Cardiac muscle cell (in vitro differentiated cells and primary cell): ENCODE measurements around the gene MICALL2. TPM values are rescaled to one million over a fixed set of nuclear protein-coding genes. Genes with fewer than 3 reads are reported as not detected.

Source experiments
- DNase-seq, 2 donors: peaks; one replicate each; pipeline versions ENCODE4 v3.0.0 to v3.0.0-alpha.2; 2010 to 2017; ENCODE audit warnings: low read depth in 1 of 2, low spot score in 1 of 2
- H3K27ac ChIP-seq: fragments of 200-600 bp; sonication (generic); 2 replicates; pipeline ENCODE4 v1.5.1; 2016
- H3K27me3 ChIP-seq: fragments of 200-600 bp; sonication (generic); 2 replicates; pipeline ENCODE4 v1.6.0; 2016; ENCODE audit warnings: control low read depth
- H3K36me3 ChIP-seq: fragments of 200-600 bp; sonication (generic); 2 replicates; pipeline ENCODE4 v1.5.1; 2016; ENCODE audit warnings: control low read depth
- H3K4me1 ChIP-seq: fragments of 200-600 bp; sonication (generic); 2 replicates; pipeline ENCODE4 v1.8.1; 2017; ENCODE audit warnings: low read depth, mild to moderate bottlenecking, mixed run types
- H3K4me3 ChIP-seq: fragments of 200-600 bp; sonication (generic); 2 replicates; pipeline ENCODE4 v1.5.1; 2016; ENCODE audit warnings: mild to moderate bottlenecking
- H3K9me3 ChIP-seq: fragments of 200-600 bp; sonication (generic); 2 replicates; pipeline ENCODE4 v1.5.1; 2017; ENCODE audit warnings: low read depth, mild to moderate bottlenecking, control low read depth
- CTCF ChIP-seq: IDR thresholded peaks from 2 replicates; pipeline ENCODE4 v1.5.1; 2012; ENCODE audit warnings: low read depth, mild to moderate bottlenecking, low read length
- polyA plus RNA-seq: library from polyadenylated mRNA; unstranded; fragments of >200 nt; fragmentation: Nextera tagmentation; extraction: Ambion mirVana; gene quantifications from 2 replicates; pipeline ENCODE4 v1.2.1, GENCODE V29; 2016
- total RNA-seq: library from RNA; depleted of rRNA; stranded (reverse); fragments of >200 nt; gene quantifications from 2 replicates; pipeline ENCODE4 v1.2.3, GENCODE V29; 2016

MICALL2 gene
- total and polyA plus RNA-seq, 2 experiments from 2014 or later: 19.5 to 22.0 TPM

- peaks cover 40% of the 10 kb centered on the region for H3K36me3 ChIP-seq
These were observed 33.0 kb upstream of the MICALL2 start for GRCh38 chr7:1492221-1492620.

GRCh38 chr7:1490837-1491236 is 31.6 kb upstream of the MICALL2 start:
- DNase-seq: no peak
- Histone ChIP-seq H3K27ac (no peak overlapping the region), H3K27me3 (no peaks in the 10 kb centered on the region), H3K36me3 (peaks cover 44% of the 10 kb centered on the region), H3K4me3 (no peak overlapping the region), H3K4me1 (no peaks in the 10 kb centered on the region), H3K9me3 (no peaks in the 10 kb centered on the region)
- no peak for TF ChIP-seq CTCF

More at GRCh38 chr7:1492221-1492620, 33.0 kb upstream of the MICALL2 start:
- no peak overlapping the region for H3K27ac ChIP-seq
- no peaks in the 10 kb centered on the region for H3K9me3 ChIP-seq
- H3K4me3 ChIP-seq: no peak overlapping the region
- no peak for TF ChIP-seq CTCF
- H3K27me3 ChIP-seq: no peaks in the 10 kb centered on the region
- no peaks in the 10 kb centered on the region for H3K4me1 ChIP-seq
- DNase-seq: no peak

GRCh38 chr7:1489336-1489735 is 30.1 kb upstream of the MICALL2 start:
- Histone ChIP-seq H3K36me3 (peaks cover 46% of the 10 kb centered on the region), H3K27me3 (no peaks in the 10 kb centered on the region), H3K27ac (no peak overlapping the region), H3K9me3 (no peaks in the 10 kb centered on the region), H3K4me3 (no peak overlapping the region), H3K4me1 (no peaks in the 10 kb centered on the region)
- no peak for DNase-seq
- no peak for TF ChIP-seq CTCF

- H3K36me3 ChIP-seq: peaks cover 50% of the 10 kb centered on the region
- no peak for DNase-seq
- no peak for TF ChIP-seq CTCF
- H3K27me3 ChIP-seq: no peaks in the 10 kb centered on the region
- no peaks in the 10 kb centered on the region for H3K9me3 ChIP-seq
- H3K4me1 ChIP-seq: no peaks in the 10 kb centered on the region
- H3K4me3 ChIP-seq: no peak overlapping the region
- H3K27ac ChIP-seq: no peak overlapping the region
These were observed 28.7 kb upstream of the MICALL2 start for GRCh38 chr7:1488016-1488415.

- no peak for DNase-seq
- Histone ChIP-seq H3K4me1 (no peaks in the 10 kb centered on the region), H3K4me3 (no peak overlapping the region), H3K36me3 (peaks cover 50% of the 10 kb centered on the region), H3K9me3 (no peaks in the 10 kb centered on the region), H3K27ac (no peak overlapping the region), H3K27me3 (no peaks in the 10 kb centered on the region)
- TF ChIP-seq CTCF: no peak
These were observed 28.2 kb upstream of the MICALL2 start for GRCh38 chr7:1487466-1487865.

- DNase-seq: no peak
- no peak overlapping the region for H3K27ac ChIP-seq
- no peaks in the 10 kb centered on the region for H3K4me1 ChIP-seq
- no peak overlapping the region for H3K4me3 ChIP-seq
- no peak for TF ChIP-seq CTCF
- peaks cover 43% of the 10 kb centered on the region for H3K36me3 ChIP-seq
- H3K27me3 ChIP-seq: no peaks in the 10 kb centered on the region
- no peaks in the 10 kb centered on the region for H3K9me3 ChIP-seq
These were observed 27.3 kb upstream of the MICALL2 start for GRCh38 chr7:1486571-1486970.
